Measurements from ENCODE around the gene HSP90AB1. TPM values are rescaled to one million over a fixed set of nuclear protein-coding genes. Genes with fewer than 3 reads are reported as not detected.
A peak's percentile ranks its signal among the peaks of the same experiment; 100 is the strongest.

HSP90AB1 gene
- total RNA-seq, 4 donors from 2014 or later: 105 to 371 (median 242) TPM

GRCh38 chr6:44235269-44235668 lies 11.6 kb upstream of the HSP90AB1 start:
- H3K4me1 ChIP-seq: peaks cover 32 to 53% (median 39%) of the 10 kb centered on the region in 4 donors
- no peaks in the 10 kb centered on the region for H3K9me3 ChIP-seq
- in situ Hi-C loops (cut with MboI; ENCODE audit: low pct_ligation_motif_present in 1 of 4, low pct_unique_long_range_greater_than_20kb in 1 of 4, low sequenced_read_pairs in 3 of 4): loop anchor here in 2 of 4 donors (10.0 kb wide), 2 partner anchors 60 to 70 kb away; no protein-coding TSS in a partner anchor
- no peak overlapping the region for H3K4me3 ChIP-seq
- H3K27ac ChIP-seq: peak overlapping the region; percentile 62 to 94 (median 92)
- H3K27me3 ChIP-seq: no peaks in the 10 kb centered on the region
- no peak for DNase-seq
- intact Hi-C loops (cut with DNase I; ENCODE audit: low total_unique reads): loop anchor here (2.0 to 5.0 kb wide), 2 partner anchors 14 to 63 kb away; no protein-coding TSS in a partner anchor
- WGBS, 2 donors (ENCODE audit: low coverage in 1 of 2): 63% methylated on average over 6 of the region's 6 CpGs; no CpG with 5 or more reads in 1 of the 2 donors
- no peak for TF ChIP-seq POLR2A (IDR thresholded peaks at IDR 0.05)
- no peak for TF ChIP-seq EP300 (IDR thresholded peaks at IDR 0.05; ENCODE audit: low read depth)
- no peak for TF ChIP-seq CTCF (IDR thresholded peaks at IDR 0.05)
- TF ChIP-seq POLR2AphosphoS5 (IDR thresholded peaks at IDR 0.05): no peak
- H3K36me3 ChIP-seq: no peaks in the 10 kb centered on the region

- in situ Hi-C loops (cut with MboI; ENCODE audit: low pct_ligation_motif_present in 1 of 4, low pct_unique_long_range_greater_than_20kb in 1 of 4, low sequenced_read_pairs in 3 of 4) (loop anchor here in 2 of 4 donors (10.0 kb wide), 2 partner anchors 61 to 71 kb away; no protein-coding TSS in a partner anchor), intact Hi-C loops (cut with DNase I; ENCODE audit: low total_unique reads) (loop anchor here (2.0 to 5.0 kb wide), 2 partner anchors 15 to 64 kb away; no protein-coding TSS in a partner anchor)
- WGBS, 2 donors (ENCODE audit: low coverage in 1 of 2): 90 to 98% methylated on average over 4 to 6 of the region's 6 CpGs
- Histone ChIP-seq H3K4me3 (no peak overlapping the region), H3K27ac (peak overlapping the region; percentile 62 to 94 (median 92)), H3K36me3 (no peaks in the 10 kb centered on the region), H3K4me1 (peaks cover 32 to 53% (median 39%) of the 10 kb centered on the region in 4 donors), H3K9me3 (no peaks in the 10 kb centered on the region), H3K27me3 (no peaks in the 10 kb centered on the region)
- TF ChIP-seq CTCF (IDR thresholded peaks at IDR 0.05) (no peak), POLR2AphosphoS5 (IDR thresholded peaks at IDR 0.05) (no peak), POLR2A (IDR thresholded peaks at IDR 0.05) (no peak), EP300 (IDR thresholded peaks at IDR 0.05; ENCODE audit: low read depth) (no peak)
- DNase-seq: no peak
These were observed 10.9 kb upstream of the HSP90AB1 start for GRCh38 chr6:44235891-44236516.

GRCh38 chr6:44237021-44237812 lies 9.7 kb upstream of the HSP90AB1 start:
- H3K9me3 ChIP-seq: no peaks in the 10 kb centered on the region
- DNase-seq: peak; percentile 94
- intact Hi-C loops (cut with DNase I; ENCODE audit: low total_unique reads) (loop anchor here (5.0 kb wide), 1 partner anchor 65 kb away; no protein-coding TSS in a partner anchor), in situ Hi-C loops (cut with MboI; ENCODE audit: low pct_ligation_motif_present in 1 of 4, low pct_unique_long_range_greater_than_20kb in 1 of 4, low sequenced_read_pairs in 3 of 4) (loop anchor here in 2 of 4 donors (10.0 kb wide), 2 partner anchors 62 to 72 kb away; no protein-coding TSS in a partner anchor)
- H3K36me3 ChIP-seq: no peaks in the 10 kb centered on the region
- WGBS, 2 donors (ENCODE audit: low coverage in 1 of 2): 11 to 23% methylated on average over 5 to 22 of the region's 22 CpGs
- H3K27me3 ChIP-seq: no peaks in the 10 kb centered on the region
- H3K27ac ChIP-seq: peak overlapping the region; percentile 91 to 94 (median 92)
- peak overlapping the region; percentile 36 to 62 (median 44) for H3K4me3 ChIP-seq
- peaks cover 32 to 53% (median 39%) of the 10 kb centered on the region in 4 donors for H3K4me1 ChIP-seq
- TF ChIP-seq POLR2A (IDR thresholded peaks at IDR 0.05): peak; percentile 79
- TF ChIP-seq CTCF (IDR thresholded peaks at IDR 0.05): no peak
- no peak for TF ChIP-seq EP300 (IDR thresholded peaks at IDR 0.05; ENCODE audit: low read depth)
- TF ChIP-seq POLR2AphosphoS5 (IDR thresholded peaks at IDR 0.05): peak; percentile 69 to 84 (median 82)
